GM06990 (cell line): Measurements from ENCODE around the gene CFI.

Experiments used
- DNase-seq: peaks from one replicate; pipeline ENCODE4 v3.0.0-alpha.2; 2011; ENCODE audit not compliant: insufficient read length; ENCODE audit errors: extremely low read depth
- H3K27me3 ChIP-seq: replicated peaks from 2 replicates; pipeline ENCODE4 v1.6.0; 2011; ENCODE audit warnings: low read length; ENCODE audit not compliant: control insufficient read depth, insufficient read depth
- H3K36me3 ChIP-seq: 2 replicates; pipeline ENCODE4 v1.5.1; 2011; ENCODE audit warnings: low read length; ENCODE audit not compliant: control insufficient read depth, insufficient read depth
- H3K4me3 ChIP-seq: replicated peaks from 2 replicates; pipeline ENCODE4 v1.5.1; 2011; ENCODE audit warnings: low read depth, mild to moderate bottlenecking, control low read depth, low read length
- TF ChIP-seq, protein P1 (sequence below): IDR thresholded peaks from 2 replicates; pipeline ENCODE4 v1.5.1; 2011; ENCODE audit warnings: low read length, control low read depth, mild to moderate bottlenecking, inconsistent platforms; ENCODE audit not compliant: insufficient read depth, poor library complexity, severe bottlenecking

The CFI gene

DNA sequence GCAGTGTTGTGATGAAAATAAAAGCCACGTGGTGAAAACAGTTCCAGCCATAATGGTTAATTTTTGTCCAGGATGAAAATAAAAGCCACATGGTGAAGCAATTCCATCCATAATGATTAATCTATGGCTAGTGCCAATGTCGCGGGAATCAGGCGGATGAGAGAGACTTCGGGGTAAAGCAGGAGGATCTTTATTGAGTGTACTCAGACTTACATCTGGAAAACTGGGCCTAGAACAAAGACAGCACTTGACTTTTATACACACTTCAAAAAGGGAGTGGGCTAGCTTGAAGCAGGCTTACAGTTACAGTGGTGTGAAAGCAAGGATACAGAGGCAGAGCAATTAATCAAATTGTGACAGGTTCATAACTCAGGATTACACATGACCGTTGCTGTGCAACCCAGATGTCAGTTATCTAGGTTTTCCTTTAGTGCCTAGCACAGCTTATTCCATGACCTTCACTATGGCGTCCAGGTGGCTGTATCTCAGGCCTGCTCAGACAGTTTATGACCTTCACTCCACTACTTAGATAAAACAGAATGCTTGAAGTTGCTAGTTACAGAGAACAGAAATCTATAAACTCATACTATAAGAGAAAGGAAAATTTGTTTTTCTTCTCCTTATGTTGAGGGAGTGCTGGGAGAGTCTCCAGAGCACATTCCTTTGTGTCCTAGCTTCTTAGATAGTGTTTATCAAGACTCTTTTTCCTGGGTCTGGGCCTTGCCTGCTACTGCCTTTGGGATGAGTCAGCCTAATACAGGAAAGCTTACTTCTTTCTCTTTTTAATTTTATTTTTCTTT, 66.0 kb downstream of the CFI start:
- no peaks in the 10 kb centered on the region for H3K36me3 ChIP-seq
- no peak overlapping the region for H3K4me3 ChIP-seq
- DNase-seq, result no peak
- TF ChIP-seq, protein P1, sequence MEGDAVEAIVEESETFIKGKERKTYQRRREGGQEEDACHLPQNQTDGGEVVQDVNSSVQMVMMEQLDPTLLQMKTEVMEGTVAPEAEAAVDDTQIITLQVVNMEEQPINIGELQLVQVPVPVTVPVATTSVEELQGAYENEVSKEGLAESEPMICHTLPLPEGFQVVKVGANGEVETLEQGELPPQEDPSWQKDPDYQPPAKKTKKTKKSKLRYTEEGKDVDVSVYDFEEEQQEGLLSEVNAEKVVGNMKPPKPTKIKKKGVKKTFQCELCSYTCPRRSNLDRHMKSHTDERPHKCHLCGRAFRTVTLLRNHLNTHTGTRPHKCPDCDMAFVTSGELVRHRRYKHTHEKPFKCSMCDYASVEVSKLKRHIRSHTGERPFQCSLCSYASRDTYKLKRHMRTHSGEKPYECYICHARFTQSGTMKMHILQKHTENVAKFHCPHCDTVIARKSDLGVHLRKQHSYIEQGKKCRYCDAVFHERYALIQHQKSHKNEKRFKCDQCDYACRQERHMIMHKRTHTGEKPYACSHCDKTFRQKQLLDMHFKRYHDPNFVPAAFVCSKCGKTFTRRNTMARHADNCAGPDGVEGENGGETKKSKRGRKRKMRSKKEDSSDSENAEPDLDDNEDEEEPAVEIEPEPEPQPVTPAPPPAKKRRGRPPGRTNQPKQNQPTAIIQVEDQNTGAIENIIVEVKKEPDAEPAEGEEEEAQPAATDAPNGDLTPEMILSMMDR, result no peak
- H3K27me3 ChIP-seq, result no peaks in the 10 kb centered on the region

DNA sequence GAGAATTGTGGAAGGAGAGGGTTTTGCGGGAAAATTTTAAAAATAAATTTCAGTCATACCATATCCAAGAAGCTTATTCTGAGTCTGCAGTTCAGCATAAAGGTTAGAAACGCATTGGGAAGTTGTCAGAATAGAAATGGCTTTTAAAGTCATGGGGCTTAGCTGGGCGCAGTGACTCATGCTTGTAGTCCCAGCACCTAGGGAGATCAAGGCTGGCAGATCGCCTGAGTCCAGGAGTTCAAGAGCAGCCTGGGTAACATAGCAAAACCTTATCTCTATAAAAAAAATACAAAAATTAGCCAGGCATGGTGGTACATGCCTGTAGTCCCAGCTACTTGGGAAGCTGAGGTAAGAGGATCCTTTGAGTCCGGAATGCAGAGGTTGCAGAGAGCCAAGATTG, 68.1 kb downstream of the CFI start:
- TF ChIP-seq, protein P1, result no peak
- no peaks in the 10 kb centered on the region for H3K36me3 ChIP-seq
- no peak for DNase-seq
- H3K4me3 ChIP-seq, result no peak overlapping the region
- no peaks in the 10 kb centered on the region for H3K27me3 ChIP-seq

DNA sequence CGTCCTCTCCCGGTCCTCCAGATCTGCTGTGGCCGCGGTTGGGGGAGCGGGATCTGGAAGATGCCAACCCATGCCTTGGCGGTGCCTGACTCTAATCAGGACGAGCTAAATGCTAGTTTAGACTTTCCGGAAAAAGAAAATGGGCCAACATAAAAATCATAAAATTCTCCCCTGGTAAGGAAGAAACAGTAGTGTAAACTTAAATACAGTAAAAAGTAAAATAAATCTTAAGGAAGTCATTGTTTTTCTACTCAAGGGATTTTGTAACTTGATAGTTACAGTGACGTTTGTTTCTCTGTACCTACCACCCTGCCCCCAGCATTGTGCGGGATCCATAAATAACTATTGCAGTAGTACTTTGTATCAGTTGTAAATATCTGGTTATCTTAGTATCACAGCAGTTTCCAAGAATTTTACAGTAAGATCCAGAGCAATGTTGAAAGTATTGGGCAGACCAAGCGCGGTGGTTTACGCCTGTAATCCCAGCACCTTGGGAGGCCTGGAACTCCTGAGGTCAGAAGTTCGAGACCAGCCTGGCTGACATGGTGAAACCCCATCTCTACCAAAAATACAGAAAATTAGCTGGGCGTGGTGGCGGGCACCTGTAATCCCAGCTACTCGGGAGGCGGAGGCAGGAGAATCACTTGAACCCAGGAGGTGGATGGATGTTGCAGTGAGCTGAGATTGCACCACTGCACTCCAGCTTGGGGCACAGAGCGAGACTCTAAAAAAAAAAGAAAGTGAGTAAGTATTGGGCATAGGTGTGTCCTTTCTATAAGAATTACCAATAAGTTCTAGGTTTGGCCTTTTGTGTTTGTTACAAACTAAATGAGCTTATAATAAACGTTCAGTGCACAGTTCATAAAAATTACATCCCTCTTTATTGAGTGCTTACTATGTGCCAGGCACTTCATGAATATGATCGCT, 70.9 kb downstream of the CFI start:
- TF ChIP-seq, protein P1, result no peak
- Histone ChIP-seq H3K27me3 (no peaks in the 10 kb centered on the region), H3K4me3 (peak overlapping the region; percentile 83), H3K36me3 (no peaks in the 10 kb centered on the region)
- DNase-seq, result no peak

DNA sequence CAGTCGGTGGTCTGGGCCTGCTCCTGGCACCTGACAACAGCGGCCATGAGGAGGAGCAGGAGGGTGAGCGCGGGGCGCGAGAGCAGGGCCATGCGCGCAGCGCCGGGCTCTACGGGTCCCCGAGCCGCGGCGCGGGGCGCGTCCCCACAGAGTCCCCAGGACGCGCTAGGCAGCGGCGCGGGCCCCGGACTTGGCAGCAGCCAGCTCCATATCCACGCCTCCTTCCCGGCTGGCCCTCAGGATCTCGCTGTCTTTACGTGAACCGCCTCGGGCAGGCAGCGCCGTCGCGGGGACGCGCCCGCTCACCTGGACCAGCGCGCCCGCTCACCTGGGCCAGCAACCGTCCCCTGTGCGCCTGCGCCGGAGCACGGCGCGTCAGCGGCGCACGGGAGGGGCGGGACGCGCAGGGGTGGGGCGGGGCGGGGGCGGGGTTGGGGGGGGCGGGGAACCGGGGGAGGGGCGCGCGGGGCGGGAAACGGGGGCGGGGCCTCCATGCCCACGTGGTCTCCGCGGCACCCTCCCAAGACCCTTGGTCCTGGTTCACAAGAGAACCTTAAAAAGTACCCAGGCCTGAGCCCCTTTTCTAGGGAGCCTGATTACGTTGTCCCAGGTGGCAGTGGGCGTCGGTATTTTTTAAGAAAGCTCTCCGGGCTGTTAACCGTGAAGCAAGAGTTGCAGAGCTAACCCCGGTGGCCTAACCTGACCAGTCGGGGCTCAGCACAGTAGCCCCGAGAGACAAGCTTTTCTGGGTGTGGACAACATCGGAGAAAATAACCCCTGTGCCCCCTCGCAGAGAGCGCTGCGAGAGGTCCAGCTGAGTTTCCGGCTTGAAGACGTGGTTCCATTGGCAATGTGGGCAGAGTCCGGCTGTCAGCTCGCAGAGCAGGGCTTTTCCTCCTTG, 71.8 kb downstream of the CFI start, which contains the start of gene PLA2G12A:
Gene PLA2G12A (minus strand): TSS at position 353 of the 901 bp plus-strand sequence. CDS start 261 bp downstream, at position 92.
- no peaks in the 10 kb centered on the region for H3K36me3 ChIP-seq
- H3K27me3 ChIP-seq, result no peaks in the 10 kb centered on the region
- H3K4me3 ChIP-seq, result peak within 1 kb of the TSS; percentile 85
- TF ChIP-seq, protein P1, result no peak
- peak; percentile 87 for DNase-seq

DNA sequence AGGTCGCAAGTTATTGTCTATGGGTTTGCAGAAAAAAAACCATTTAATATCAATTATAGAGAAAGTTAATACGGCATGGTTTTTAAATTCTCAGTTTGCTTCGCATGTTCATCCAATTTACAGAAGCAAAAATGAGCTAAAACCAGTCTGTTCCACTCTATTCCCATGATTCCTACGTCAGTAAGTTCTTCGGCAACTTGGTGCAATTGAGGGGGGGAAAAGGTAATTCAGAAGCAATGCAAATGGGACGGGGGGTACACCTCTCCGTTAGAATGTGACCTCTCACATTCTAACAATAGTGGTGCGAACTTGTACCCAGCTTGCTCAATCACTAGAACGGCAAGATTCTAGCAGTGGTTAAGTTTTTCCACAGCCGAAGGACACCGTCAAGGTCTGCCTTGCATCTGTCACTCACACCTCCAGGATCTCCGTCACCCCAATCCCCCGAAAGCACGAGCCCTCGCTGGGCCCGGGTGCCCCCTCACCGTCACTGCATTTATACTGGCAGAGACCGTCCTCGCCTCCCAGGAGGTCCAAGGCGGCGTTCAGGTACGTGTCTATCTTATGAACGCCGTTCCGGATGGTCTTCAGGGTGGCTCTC, 72.6 kb downstream of the CFI start:
- Histone ChIP-seq H3K36me3 (no peaks in the 10 kb centered on the region), H3K27me3 (no peaks in the 10 kb centered on the region), H3K4me3 (peak overlapping the region; percentile 85)
- TF ChIP-seq, protein P1, result no peak
- DNase-seq, result no peak
